Endodermal cell (in vitro differentiated cells): Measurements from ENCODE around the gene BCL2L15. TPM values are rescaled to one million over a fixed set of nuclear protein-coding genes. Genes with fewer than 3 reads are reported as not detected.

Experiments used
- DNase-seq: peaks from one replicate; pipeline ENCODE4 v3.0.0-alpha.2; 2017
- H3K27ac ChIP-seq: 2 replicates; pipeline ENCODE4 v1.5.1; 2013; ENCODE audit warnings: mild to moderate bottlenecking, low read depth, low read length, moderate library complexity
- H3K27me3 ChIP-seq: 2 replicates; pipeline ENCODE4 v1.6.1; 2013; ENCODE audit warnings: mild to moderate bottlenecking, low read length, moderate library complexity; ENCODE audit not compliant: insufficient read depth, control insufficient read depth, poor library complexity, severe bottlenecking
- H3K36me3 ChIP-seq: 2 replicates; pipeline ENCODE4 v1.7.0; 2013; ENCODE audit warnings: mild to moderate bottlenecking, low read length, moderate library complexity; ENCODE audit not compliant: control insufficient read depth, insufficient read depth
- H3K4me1 ChIP-seq: one replicate; pipeline ENCODE4 v1.7.0; 2013; ENCODE audit warnings: low read length; ENCODE audit not compliant: control insufficient read depth, insufficient read depth
- H3K4me3 ChIP-seq: 2 replicates; pipeline ENCODE4 v1.5.1; 2013; ENCODE audit warnings: mild to moderate bottlenecking, low read length, moderate library complexity
- H3K9ac ChIP-seq: 2 replicates; pipeline ENCODE4 v1.6.1; 2013; ENCODE audit warnings: mild to moderate bottlenecking, low read length, moderate library complexity; ENCODE audit not compliant: poor library complexity, severe bottlenecking; ENCODE audit errors: extremely low read depth
- H3K9me3 ChIP-seq: 2 replicates; pipeline ENCODE4 v1.6.1; 2013; ENCODE audit warnings: mild to moderate bottlenecking, low read length, moderate library complexity; ENCODE audit not compliant: control insufficient read depth
- H3K27ac Mint-ChIP-seq: 2 replicates; pipeline ENCODE4 v1.8.0; 2020; ENCODE audit warnings: mixed read lengths
- H3K27me3 Mint-ChIP-seq: 2 replicates; pipeline ENCODE4 v1.8.0; 2021; ENCODE audit warnings: mild to moderate bottlenecking, mixed read lengths; ENCODE audit not compliant: insufficient read depth
- H3K36me3 Mint-ChIP-seq: 2 replicates; pipeline ENCODE4 v1.8.0; 2020; ENCODE audit warnings: low read depth, mixed read lengths
- H3K4me1 Mint-ChIP-seq: 2 replicates; pipeline ENCODE4 v1.8.0; 2020; ENCODE audit warnings: mixed read lengths
- H3K4me3 Mint-ChIP-seq: 2 replicates; pipeline ENCODE4 v1.8.0; 2020; ENCODE audit warnings: mild to moderate bottlenecking, moderate library complexity, mixed read lengths
- H3K9me3 Mint-ChIP-seq: 2 replicates; pipeline ENCODE4 v1.8.0; 2020; ENCODE audit warnings: mild to moderate bottlenecking, mixed read lengths
- CTCF ChIP-seq: fragments of 200-600 bp; sonication (generic); conservative IDR thresholded peaks from 2 replicates; pipeline ENCODE4 v1.5.0; 2021; ENCODE audit warnings: antibody characterized with exemption, mild to moderate bottlenecking
- WGBS, 2 experiments: methylation state at CpG; one replicate each; pipeline versions ENCODE4 v1.1.5 to v1.1.7; 2013; ENCODE audit warnings: missing lambda C conversion rate in 2 of 2, mixed read lengths in 1 of 2; ENCODE audit not compliant: insufficient coverage in 1 of 2, insufficient read length in 1 of 2; 5-methylcytosine and 5-hydroxymethylcytosine counted together
- total RNA-seq, 2 donors: library from RNA; stranded (reverse); fragmentation: NEBNext Ultra II Directional in 1 of 2; extraction: Animal tissue kit (Norgen Biotek cat#: 25700) in 1 of 2; gene quantifications; 2 replicates in 1 of 2; 3 replicates in 1 of 2; pipeline ENCODE4 v1.2.1, GENCODE V29; 2021

Gene BCL2L15
- total RNA-seq, 2 donors from 2014 or later, result 0.73 TPM; not detected in 1

- H3K27ac Mint-ChIP-seq, result no peak overlapping the region
- peaks cover 4% of the 10 kb centered on the region for H3K36me3 Mint-ChIP-seq
- peaks cover 58% of the 10 kb centered on the region for H3K4me1 Mint-ChIP-seq
- Histone ChIP-seq H3K9me3 (peaks cover 3% of the 10 kb centered on the region), H3K27me3 (no peaks in the 10 kb centered on the region), H3K9ac (no peak overlapping the region), H3K36me3 (no peaks in the 10 kb centered on the region), H3K4me1 (peaks cover 3% of the 10 kb centered on the region), H3K27ac (no peak overlapping the region), H3K4me3 (no peak overlapping the region)
- H3K4me3 Mint-ChIP-seq, result no peak overlapping the region
- WGBS, 2 experiments, result 80 to 100% methylated on average over 1 of the region's 1 CpG
- no peak for TF ChIP-seq CTCF
- DNase-seq, result no peak
- peaks cover 2% of the 10 kb centered on the region for H3K9me3 Mint-ChIP-seq
- H3K27me3 Mint-ChIP-seq, result no peaks in the 10 kb centered on the region
Measured at GRCh38 chr1:113935176-113935575, 47.8 kb upstream of the BCL2L15 start.

- H3K4me1 Mint-ChIP-seq, result peaks cover 54% of the 10 kb centered on the region
- no peak overlapping the region for H3K27ac Mint-ChIP-seq
- TF ChIP-seq CTCF, result no peak
- no peak overlapping the region for H3K27ac ChIP-seq
- WGBS, 2 experiments, result 95 to 100% methylated on average over 3 to 5 of the region's 5 CpGs
- no peak for DNase-seq
- no peaks in the 10 kb centered on the region for H3K27me3 ChIP-seq
- peaks cover 2% of the 10 kb centered on the region for H3K9me3 Mint-ChIP-seq
- peaks cover 3% of the 10 kb centered on the region for H3K4me1 ChIP-seq
- H3K27me3 Mint-ChIP-seq, result no peaks in the 10 kb centered on the region
- no peak overlapping the region for H3K9ac ChIP-seq
- peaks cover 3% of the 10 kb centered on the region for H3K9me3 ChIP-seq
- no peaks in the 10 kb centered on the region for H3K36me3 ChIP-seq
- H3K4me3 Mint-ChIP-seq, result no peak overlapping the region
- peaks cover 4% of the 10 kb centered on the region for H3K36me3 Mint-ChIP-seq
- no peak overlapping the region for H3K4me3 ChIP-seq
Measured at GRCh38 chr1:113934511-113935055, 47.2 kb upstream of the BCL2L15 start.

GRCh38 chr1:113934006-113934405 is 46.6 kb upstream of the BCL2L15 start:
- Histone ChIP-seq H3K4me1 (no peaks in the 10 kb centered on the region), H3K4me3 (no peak overlapping the region), H3K9ac (no peak overlapping the region), H3K9me3 (peaks cover 3% of the 10 kb centered on the region), H3K27ac (no peak overlapping the region), H3K27me3 (no peaks in the 10 kb centered on the region), H3K36me3 (no peaks in the 10 kb centered on the region)
- no peak for TF ChIP-seq CTCF
- peaks cover 48% of the 10 kb centered on the region for H3K4me1 Mint-ChIP-seq
- H3K9me3 Mint-ChIP-seq, result peaks cover 2% of the 10 kb centered on the region
- DNase-seq, result no peak
- H3K27ac Mint-ChIP-seq, result no peak overlapping the region
- peaks cover 4% of the 10 kb centered on the region for H3K36me3 Mint-ChIP-seq
- no peaks in the 10 kb centered on the region for H3K27me3 Mint-ChIP-seq
- no peak overlapping the region for H3K4me3 Mint-ChIP-seq
